ENCODE data around the gene SRSF1.

DNA sequence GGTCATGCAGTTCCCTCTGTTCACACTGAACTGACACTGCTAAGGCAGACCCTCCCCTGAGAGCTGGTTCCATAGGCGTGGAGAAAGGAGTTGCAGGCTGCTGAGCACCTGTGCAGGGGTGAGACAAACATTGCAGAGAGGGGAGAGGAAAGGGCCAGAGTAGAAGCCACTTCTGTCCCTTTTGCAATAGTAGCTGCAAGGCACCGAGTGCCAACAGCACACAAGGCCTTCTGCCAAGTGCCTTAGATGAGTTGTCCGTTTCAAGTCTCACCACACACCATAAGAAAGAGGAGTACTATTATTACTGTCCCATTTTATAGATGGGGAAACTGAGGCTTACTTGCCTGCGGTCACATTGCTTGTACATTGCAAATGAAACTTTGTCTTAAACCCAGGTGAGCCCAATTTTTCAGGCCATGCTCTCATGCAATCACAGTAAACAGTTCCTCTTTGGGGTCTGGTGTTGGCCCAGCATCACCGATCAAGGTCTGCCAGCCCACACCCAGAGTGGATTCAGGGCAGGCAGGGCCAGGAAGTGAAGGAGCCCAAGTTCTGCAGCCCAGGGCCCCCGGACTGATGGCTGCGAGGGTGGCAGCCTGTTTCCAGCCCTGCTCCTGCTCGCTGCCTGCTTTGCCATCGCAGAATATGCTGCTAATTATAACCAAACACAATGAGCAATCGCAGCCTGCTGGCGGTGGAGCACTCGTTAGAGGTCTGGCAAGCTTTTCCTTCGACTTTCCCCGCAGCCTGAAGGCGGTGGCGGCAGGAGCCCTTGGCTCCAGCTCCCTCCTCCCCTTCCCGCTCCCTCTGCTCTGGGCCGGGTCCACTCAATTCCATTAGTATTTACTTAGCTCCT is 39.4 kb upstream of the SRSF1 start:
- TF ChIP-seq, protein P1, sequence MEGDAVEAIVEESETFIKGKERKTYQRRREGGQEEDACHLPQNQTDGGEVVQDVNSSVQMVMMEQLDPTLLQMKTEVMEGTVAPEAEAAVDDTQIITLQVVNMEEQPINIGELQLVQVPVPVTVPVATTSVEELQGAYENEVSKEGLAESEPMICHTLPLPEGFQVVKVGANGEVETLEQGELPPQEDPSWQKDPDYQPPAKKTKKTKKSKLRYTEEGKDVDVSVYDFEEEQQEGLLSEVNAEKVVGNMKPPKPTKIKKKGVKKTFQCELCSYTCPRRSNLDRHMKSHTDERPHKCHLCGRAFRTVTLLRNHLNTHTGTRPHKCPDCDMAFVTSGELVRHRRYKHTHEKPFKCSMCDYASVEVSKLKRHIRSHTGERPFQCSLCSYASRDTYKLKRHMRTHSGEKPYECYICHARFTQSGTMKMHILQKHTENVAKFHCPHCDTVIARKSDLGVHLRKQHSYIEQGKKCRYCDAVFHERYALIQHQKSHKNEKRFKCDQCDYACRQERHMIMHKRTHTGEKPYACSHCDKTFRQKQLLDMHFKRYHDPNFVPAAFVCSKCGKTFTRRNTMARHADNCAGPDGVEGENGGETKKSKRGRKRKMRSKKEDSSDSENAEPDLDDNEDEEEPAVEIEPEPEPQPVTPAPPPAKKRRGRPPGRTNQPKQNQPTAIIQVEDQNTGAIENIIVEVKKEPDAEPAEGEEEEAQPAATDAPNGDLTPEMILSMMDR (conservative IDR thresholded peaks at IDR 0.05; ENCODE audit: low read length) = no peak
- TF ChIP-seq EZH2phosphoT487 (IDR thresholded peaks at IDR 0.05; ENCODE audit: borderline replicate concordance, low read depth, low read length) = no peak
